ENCODE measurements around the gene CYBC1. TPM values are rescaled to one million over a fixed set of nuclear protein-coding genes. Genes with fewer than 3 reads are reported as not detected.

The CYBC1 gene
- total RNA-seq, 4 donors from 2014 or later, result 45.4 to 106 (median 86.4) TPM

DNA sequence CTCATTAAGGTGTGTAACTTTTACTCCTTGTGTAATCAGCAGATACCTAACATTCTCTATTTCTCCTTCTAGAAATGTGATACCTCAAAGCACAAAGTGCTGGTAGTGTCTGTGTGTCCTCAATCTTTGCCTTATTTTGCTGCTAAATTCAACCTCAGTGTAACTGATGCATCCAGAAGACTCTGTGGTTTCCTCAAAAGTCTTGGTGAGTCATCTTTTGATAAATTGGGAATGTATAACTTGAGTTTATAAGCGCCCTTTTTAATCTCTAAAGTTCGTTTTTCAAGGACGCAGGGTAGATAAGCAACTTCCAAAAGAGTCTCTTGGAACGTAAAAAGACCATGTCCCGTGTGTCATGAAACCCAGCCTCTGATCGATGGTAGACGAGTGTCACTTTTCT lies 18.1 kb upstream of the CYBC1 start:
- H3K27ac ChIP-seq, result no peak overlapping the region
- WGBS, 2 donors, result 93 to 94% methylated on average over 7 of the region's 7 CpGs
- no peak for DNase-seq (ENCODE audit: low spot score in 2 of 2)
- peaks cover 0 to 97% (median 11%) of the 10 kb centered on the region in 3 donors for H3K36me3 ChIP-seq
- TF ChIP-seq, protein P1, sequence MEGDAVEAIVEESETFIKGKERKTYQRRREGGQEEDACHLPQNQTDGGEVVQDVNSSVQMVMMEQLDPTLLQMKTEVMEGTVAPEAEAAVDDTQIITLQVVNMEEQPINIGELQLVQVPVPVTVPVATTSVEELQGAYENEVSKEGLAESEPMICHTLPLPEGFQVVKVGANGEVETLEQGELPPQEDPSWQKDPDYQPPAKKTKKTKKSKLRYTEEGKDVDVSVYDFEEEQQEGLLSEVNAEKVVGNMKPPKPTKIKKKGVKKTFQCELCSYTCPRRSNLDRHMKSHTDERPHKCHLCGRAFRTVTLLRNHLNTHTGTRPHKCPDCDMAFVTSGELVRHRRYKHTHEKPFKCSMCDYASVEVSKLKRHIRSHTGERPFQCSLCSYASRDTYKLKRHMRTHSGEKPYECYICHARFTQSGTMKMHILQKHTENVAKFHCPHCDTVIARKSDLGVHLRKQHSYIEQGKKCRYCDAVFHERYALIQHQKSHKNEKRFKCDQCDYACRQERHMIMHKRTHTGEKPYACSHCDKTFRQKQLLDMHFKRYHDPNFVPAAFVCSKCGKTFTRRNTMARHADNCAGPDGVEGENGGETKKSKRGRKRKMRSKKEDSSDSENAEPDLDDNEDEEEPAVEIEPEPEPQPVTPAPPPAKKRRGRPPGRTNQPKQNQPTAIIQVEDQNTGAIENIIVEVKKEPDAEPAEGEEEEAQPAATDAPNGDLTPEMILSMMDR (IDR thresholded peaks at IDR 0.05), result no peak
- no peak for TF ChIP-seq POLR2A (IDR thresholded peaks at IDR 0.05)
- TF ChIP-seq EP300 (IDR thresholded peaks at IDR 0.05), result no peak
- H3K4me3 ChIP-seq, result no peak overlapping the region
- H3K27me3 ChIP-seq, result no peaks in the 10 kb centered on the region
- H3K9me3 ChIP-seq, result no peaks in the 10 kb centered on the region
- peaks cover 0 to 7% (median 0%) of the 10 kb centered on the region in 4 donors for H3K4me1 ChIP-seq

DNA sequence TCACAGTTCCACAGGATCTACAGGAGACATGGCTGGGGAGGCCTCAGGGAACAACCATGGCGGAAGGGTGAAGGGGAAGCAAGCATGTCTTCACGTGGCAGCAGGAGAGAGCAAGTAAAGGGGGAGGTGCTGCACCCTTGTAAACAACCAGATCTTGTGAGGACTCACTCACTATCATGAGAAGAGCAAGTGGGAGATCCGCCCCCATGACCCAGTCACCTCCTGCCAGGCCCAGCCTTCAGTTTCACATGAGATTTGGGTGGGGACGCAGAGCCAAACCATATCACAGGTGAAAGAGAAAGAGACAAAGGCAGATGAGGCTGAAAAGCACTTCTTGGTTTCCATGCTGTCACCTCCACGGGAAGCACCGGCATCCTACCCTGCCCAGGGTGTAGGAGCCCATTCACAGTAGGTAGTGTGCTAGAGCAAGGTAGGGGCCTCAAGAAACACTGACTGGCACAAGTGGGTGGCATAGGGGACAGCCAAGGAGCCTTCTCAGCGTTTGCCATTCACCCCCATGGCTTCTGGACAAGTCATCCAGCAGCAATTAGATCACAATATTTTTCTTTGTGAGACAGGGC lies 14.6 kb upstream of the CYBC1 start:
- peak overlapping the region in 2 of 4 donors; percentile 60 to 69 for H3K27ac ChIP-seq
- H3K4me3 ChIP-seq, result no peak overlapping the region
- no peaks in the 10 kb centered on the region for H3K27me3 ChIP-seq
- peaks cover 0 to 18% (median 1%) of the 10 kb centered on the region in 4 donors for H3K4me1 ChIP-seq
- peaks cover 0 to 98% (median 20%) of the 10 kb centered on the region in 3 donors for H3K36me3 ChIP-seq
- 85 to 87% methylated on average over 6 to 7 of the region's 7 CpGs for WGBS, 2 donors
- H3K9me3 ChIP-seq, result no peaks in the 10 kb centered on the region
- DNase-seq (ENCODE audit: low spot score in 2 of 2), result no peak
- TF ChIP-seq, protein P1 (IDR thresholded peaks at IDR 0.05), result no peak
- TF ChIP-seq EP300 (IDR thresholded peaks at IDR 0.05), result no peak
- no peak for TF ChIP-seq POLR2A (IDR thresholded peaks at IDR 0.05)

DNA sequence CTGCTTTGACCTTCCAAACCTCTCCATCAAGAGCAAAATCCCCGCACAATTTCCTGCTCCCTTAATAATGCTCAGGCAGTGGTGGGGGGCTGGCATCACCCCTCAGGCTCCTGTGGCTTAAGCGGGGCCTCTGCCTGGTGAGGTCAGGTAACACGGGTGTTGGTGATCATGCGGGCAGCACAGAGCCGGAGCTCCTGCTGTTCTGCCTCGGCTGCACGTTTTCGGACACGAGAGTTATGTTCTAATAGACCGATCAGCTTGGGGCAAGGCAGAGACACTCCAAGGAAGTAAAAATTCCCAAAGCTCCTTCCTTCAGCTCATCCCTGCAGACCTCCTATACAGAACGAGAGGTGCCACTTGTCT lies 14.0 kb upstream of the CYBC1 start:
- no peak for TF ChIP-seq POLR2A (IDR thresholded peaks at IDR 0.05)
- TF ChIP-seq EP300 (IDR thresholded peaks at IDR 0.05), result no peak
- TF ChIP-seq, protein P1 (IDR thresholded peaks at IDR 0.05), result no peak
- H3K4me3 ChIP-seq, result no peak overlapping the region
- no peak for DNase-seq (ENCODE audit: low spot score in 2 of 2)
- peak overlapping the region in 3 of 4 donors; percentile 37 to 69 (median 60) for H3K27ac ChIP-seq
- WGBS, 2 donors, result 89 to 91% methylated on average over 11 of the region's 11 CpGs
- peaks cover 0 to 24% (median 4%) of the 10 kb centered on the region in 4 donors for H3K4me1 ChIP-seq
- H3K27me3 ChIP-seq, result no peaks in the 10 kb centered on the region
- no peaks in the 10 kb centered on the region for H3K9me3 ChIP-seq
- H3K36me3 ChIP-seq, result peaks cover 0 to 94% (median 20%) of the 10 kb centered on the region in 3 donors

DNA sequence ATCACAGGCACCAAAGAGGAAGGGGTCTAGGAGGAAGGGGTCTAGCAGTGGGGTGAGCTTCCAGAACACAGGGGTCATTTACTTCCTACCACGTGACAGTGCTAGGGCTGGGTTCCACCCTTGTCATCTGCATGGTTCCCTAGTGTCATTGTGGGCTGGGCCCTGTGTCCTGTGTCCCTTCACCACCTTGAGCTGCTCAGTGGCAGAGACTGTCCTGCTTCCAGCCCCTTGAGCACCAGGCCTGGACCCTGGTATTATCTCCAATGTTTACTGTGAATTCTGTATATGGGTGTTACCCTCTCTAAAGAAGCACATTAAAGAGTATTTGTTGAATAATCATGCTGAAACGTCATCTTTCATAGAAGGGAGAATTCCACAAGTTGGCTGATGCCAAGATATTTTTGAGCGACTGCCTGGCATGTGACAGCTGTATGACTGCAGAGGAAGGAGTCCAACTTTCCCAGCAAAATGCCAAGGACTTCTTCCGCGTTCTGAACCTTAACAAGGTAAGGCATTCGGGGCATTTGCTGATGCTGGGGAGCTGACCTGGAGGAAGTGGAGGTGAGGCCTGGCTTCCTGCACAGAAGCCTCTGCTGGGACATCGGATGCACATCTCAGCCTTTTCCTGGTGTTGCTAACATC lies 13.5 kb upstream of the CYBC1 start:
- TF ChIP-seq POLR2A (IDR thresholded peaks at IDR 0.05) (no peak), EP300 (IDR thresholded peaks at IDR 0.05) (peak in 1 of 2 donors; percentile 51)
- WGBS, 2 donors, result 57 to 59% methylated on average over 6 to 7 of the region's 7 CpGs
- Histone ChIP-seq H3K9me3 (no peaks in the 10 kb centered on the region), H3K4me3 (no peak overlapping the region), H3K36me3 (peaks cover 0 to 89% (median 20%) of the 10 kb centered on the region in 3 donors), H3K27me3 (no peaks in the 10 kb centered on the region), H3K27ac (peak overlapping the region in 3 of 4 donors; percentile 37 to 69 (median 60)), H3K4me1 (peaks cover 0 to 29% (median 7%) of the 10 kb centered on the region in 4 donors)
- DNase-seq (ENCODE audit: low spot score in 2 of 2), result no peak

DNA sequence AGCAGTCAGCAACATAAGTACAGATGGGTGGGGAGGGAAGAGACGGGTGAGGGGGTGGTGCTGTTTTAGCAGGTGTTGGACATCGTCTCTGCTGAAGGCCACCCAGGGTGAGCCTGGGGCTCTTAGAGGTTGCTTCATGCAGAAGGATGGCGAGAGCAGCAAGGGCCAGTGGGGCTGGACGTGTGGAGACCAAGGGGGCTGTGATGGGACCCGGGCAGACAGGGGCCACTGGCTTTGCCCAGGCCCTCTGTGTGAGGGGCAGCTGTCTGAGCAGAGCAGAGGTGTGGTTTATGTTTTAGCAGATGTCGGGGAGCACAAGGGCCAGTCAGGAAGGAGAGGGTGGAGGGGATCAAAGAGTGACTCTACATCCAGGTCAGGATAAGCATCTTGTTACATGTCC lies 12.8 kb upstream of the CYBC1 start:
- Histone ChIP-seq H3K27me3 (no peaks in the 10 kb centered on the region), H3K4me1 (peaks cover 0 to 30% (median 8%) of the 10 kb centered on the region in 4 donors), H3K27ac (peak overlapping the region; percentile 23 to 69 (median 48)), H3K36me3 (peaks cover 0 to 83% (median 20%) of the 10 kb centered on the region in 3 donors), H3K4me3 (no peak overlapping the region), H3K9me3 (no peaks in the 10 kb centered on the region)
- TF ChIP-seq EP300 (IDR thresholded peaks at IDR 0.05) (no peak), POLR2A (IDR thresholded peaks at IDR 0.05) (no peak)
- TF ChIP-seq, protein P1 (IDR thresholded peaks at IDR 0.05), result no peak
- DNase-seq (ENCODE audit: low spot score in 2 of 2), result no peak
- WGBS, 2 donors, result 66 to 72% methylated on average over 6 of the region's 6 CpGs

Measured in tibial nerve (tissue), 4 donors.